Endothelial cell of umbilical vein (primary cell): ENCODE data around the gene CUBN. TPM values are rescaled to one million over a fixed set of nuclear protein-coding genes. Genes with fewer than 3 reads are reported as not detected.

Experiments used
- BruUV-seq: library from RNA; stranded (reverse); fragments of 400-500 nt; replicated peaks from 2 replicates; lab custom pipeline; 2021; lab: Mats Ljungman, UMichigan
- CTCF ChIA-PET: fragments of 300-600, 350-600 bp; sonication (Branson Sonifier 250); formaldehyde crosslinking; loops from one replicate; lab custom pipeline; 2021; ENCODE audit warnings: antibody characterized with exemption, inconsistent platforms; lab: Charles Lee
- POLR2A ChIA-PET: fragments of 300-600, 350-600 bp; sonication (Branson Sonifier 250); formaldehyde crosslinking; loops from one replicate; lab custom pipeline; 2021; ENCODE audit warnings: antibody characterized with exemption, inconsistent platforms; lab: Charles Lee
- DNase-seq: peaks from one replicate; pipeline ENCODE4 v3.0.0-alpha.2; 2011; ENCODE audit warnings: low read depth, low spot score
- FAIRE-seq: peaks from 2 replicates; lab custom pipeline; 2011; peaks lifted over from hg19 to GRCh38; lab: Jason Lieb, UNC
- H2AFZ ChIP-seq: 2 replicates; pipeline ENCODE4 v1.6.0; 2012; ENCODE audit warnings: low read depth, low read length, control low read depth, inconsistent platforms
- H3K27ac ChIP-seq: 2 replicates; pipeline ENCODE4 v1.5.1; 2011; ENCODE audit warnings: low read depth, mild to moderate bottlenecking, control low read depth, low read length, moderate library complexity; ENCODE audit not compliant: insufficient read depth
- H3K27me3 ChIP-seq, 2 experiments: 2 replicates each; pipeline versions ENCODE4 v1.6.0 to v1.6.1; 2011; ENCODE audit warnings: low read length in 2 of 2, mixed read lengths in 1 of 2; ENCODE audit not compliant: control insufficient read depth in 2 of 2, insufficient read depth in 2 of 2
- H3K36me3 ChIP-seq, 2 experiments: 2 replicates in 1 of 2; 3 replicates in 1 of 2; pipeline ENCODE4 v1.5.1; 2011; ENCODE audit warnings: low read length in 2 of 2, mild to moderate bottlenecking in 1 of 2, moderate library complexity in 1 of 2; ENCODE audit not compliant: control insufficient read depth in 2 of 2, insufficient read depth in 2 of 2; ENCODE audit errors: extremely low read depth in 1 of 2
- H3K4me1 ChIP-seq: 3 replicates; pipeline ENCODE4 v1.5.1; 2011; ENCODE audit warnings: mild to moderate bottlenecking, low read length; ENCODE audit not compliant: control insufficient read depth, insufficient read depth; ENCODE audit errors: extremely low read depth
- H3K4me2 ChIP-seq: 2 replicates; pipeline ENCODE4 v1.6.1; 2011; ENCODE audit warnings: low read length, control low read depth, mixed read lengths; ENCODE audit not compliant: insufficient read depth
- H3K4me3 ChIP-seq, 3 experiments: fragments of 200-600 bp in 1 of 3; sonication (generic), shearing (Covaris generic) in 1 of 3; replicated peaks in 1 of 3; 2 replicates each; pipeline ENCODE4 v1.5.1; 2011 to 2016; ENCODE audit warnings: control low read depth in 3 of 3, low read length in 3 of 3, mild to moderate bottlenecking in 2 of 3, inconsistent platforms in 1 of 3, low read depth in 1 of 3, moderate library complexity in 1 of 3; ENCODE audit not compliant: insufficient read depth in 1 of 3
- H3K79me2 ChIP-seq: 2 replicates; pipeline ENCODE4 v1.6.0; 2012; ENCODE audit warnings: low read length, inconsistent platforms; ENCODE audit not compliant: control insufficient read depth, insufficient read depth
- H3K9ac ChIP-seq: replicated peaks from 2 replicates; pipeline ENCODE3; 2011; ENCODE audit warnings: low read length, control low read depth; ENCODE audit not compliant: insufficient read depth; ENCODE audit errors: extremely low read depth
- H3K9me1 ChIP-seq: replicated peaks from 3 replicates; pipeline ENCODE4 v1.6.0; 2011; ENCODE audit warnings: mild to moderate bottlenecking, low read length; ENCODE audit not compliant: control insufficient read depth, insufficient read depth; ENCODE audit errors: extremely low read depth
- H3K9me3 ChIP-seq: replicated peaks from 2 replicates; pipeline ENCODE4 v1.5.1; 2012; ENCODE audit warnings: low read length, inconsistent platforms; ENCODE audit not compliant: control insufficient read depth, insufficient read depth
- H4K20me1 ChIP-seq: replicated peaks from 2 replicates; pipeline ENCODE3; 2011; ENCODE audit warnings: mild to moderate bottlenecking, low read length; ENCODE audit not compliant: control insufficient read depth, insufficient read depth; ENCODE audit errors: extremely low read depth
- EZH2 ChIP-seq: IDR thresholded peaks from 2 replicates; pipeline ENCODE4 v1.6.1; 2012; ENCODE audit warnings: borderline replicate concordance, low read depth, mild to moderate bottlenecking, moderate library complexity, low read length, inconsistent platforms; ENCODE audit not compliant: severe bottlenecking
- FOS ChIP-seq: IDR thresholded peaks from 2 replicates; pipeline ENCODE4 v1.6.1; 2011; ENCODE audit warnings: mild to moderate bottlenecking, low read length, moderate library complexity, borderline replicate concordance; ENCODE audit not compliant: insufficient read depth
- GATA2 ChIP-seq: IDR thresholded peaks from 2 replicates; pipeline ENCODE4 v1.7.0; 2011; ENCODE audit warnings: low read depth, mild to moderate bottlenecking, moderate library complexity, mixed read lengths, low read length; ENCODE audit not compliant: insufficient read length, insufficient read depth
- JUN ChIP-seq: IDR thresholded peaks from 2 replicates; pipeline ENCODE4 v1.6.1; 2011; ENCODE audit warnings: borderline replicate concordance, low read depth; ENCODE audit not compliant: insufficient read length, insufficient read depth
- MAX ChIP-seq: IDR thresholded peaks from 2 replicates; pipeline ENCODE4 v1.6.1; 2011; ENCODE audit not compliant: insufficient read depth, insufficient read length
- MYC ChIP-seq: IDR thresholded peaks from one replicate; pipeline ENCODE4 v1.6.1; 2011; ENCODE audit warnings: mild to moderate bottlenecking, low read depth, low read length
- POLR2A ChIP-seq: IDR thresholded peaks from 2 replicates; pipeline ENCODE4 v1.6.1; 2012; ENCODE audit warnings: low read depth, mild to moderate bottlenecking, control low read depth, low read length
- POLR2AphosphoS5 ChIP-seq: IDR thresholded peaks from 2 replicates; pipeline ENCODE4 v1.6.1; 2012; ENCODE audit warnings: low read depth, mild to moderate bottlenecking, control low read depth, low read length, moderate library complexity; ENCODE audit not compliant: insufficient read depth
- dilution Hi-C: fragments of 300-500 bp; cut with MboI; formaldehyde crosslinking; loops from one replicate; pipeline ENCODE4 v1.15.0; 2019; ENCODE audit warnings: low sequenced_read_pairs; ENCODE audit not compliant: extremely low pct_ligation_motif_present
- intact Hi-C: fragments of 100-400 bp; cut with micrococcal nuclease; formaldehyde crosslinking; loops from one replicate; pipeline ENCODE4 v1.10.0; 2022
- polyA plus RNA-seq, 4 experiments: library from polyadenylated mRNA; depleted of rRNA in 3 of 4; stranded (reverse) in 3 of 4; unstranded in 1 of 4; fragments of >200 nt; gene quantifications; 2 replicates each; pipeline versions ENCODE4 v1.2.1 to v1.2.3, GENCODE V29; 2011 to 2012; ENCODE audit warnings: missing spikeins in 1 of 4
- total RNA-seq: library from RNA; stranded (reverse); gene quantifications from 2 replicates; pipeline ENCODE4 v1.2.3, GENCODE V29; 2021
- TF ChIP-seq, protein P1 (sequence below), 2 donors: IDR thresholded peaks; 1 replicate in 1 of 2; 2 replicates in 1 of 2; pipeline ENCODE4 v1.5.1; 2011; ENCODE audit warnings: low read length in 2 of 2, mild to moderate bottlenecking in 2 of 2, moderate library complexity in 2 of 2, control low read depth in 1 of 2, inconsistent platforms in 1 of 2, low read depth in 1 of 2; ENCODE audit not compliant: insufficient read depth in 1 of 2; ENCODE audit errors: extremely low read depth in 1 of 2

CUBN gene
- total and polyA plus RNA-seq, 2 donors (not counting 3 experiments of a cell fraction or from before 2014, with no cell fraction given): 2.7 to 4.6 TPM

DNA sequence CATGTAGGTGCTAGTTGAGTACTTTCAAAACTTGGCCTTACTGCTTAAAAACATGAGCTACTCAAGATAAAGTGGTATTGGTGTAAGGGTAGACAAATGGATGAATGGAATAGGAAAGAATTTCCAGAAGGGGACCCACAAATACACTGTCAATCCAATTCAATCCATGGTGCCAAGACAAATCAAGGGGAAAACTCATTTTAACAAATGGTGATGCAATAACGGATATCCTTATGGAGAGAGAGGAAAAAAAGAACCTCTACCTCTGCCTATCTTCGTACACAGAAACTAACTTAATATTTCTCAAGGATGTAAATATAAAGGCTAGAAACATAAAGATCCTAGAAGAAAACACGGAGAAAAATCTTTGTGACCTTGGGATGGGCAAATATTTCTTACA is 188.5 kb downstream of the CUBN start:
- H3K4me2 ChIP-seq: no peak overlapping the region

More for the DNA sequence above, 188.5 kb downstream of the CUBN start:
- no TSS peak for BruUV-seq
- POLR2A ChIA-PET: no interaction called here
- no peak overlapping the region for H3K4me3 ChIP-seq
- no peak overlapping the region for H3K9ac ChIP-seq
- no peaks in the 10 kb centered on the region for H3K79me2 ChIP-seq
- dilution Hi-C loops: no loop called here
- no peaks in the 10 kb centered on the region for H3K27me3 ChIP-seq
- FAIRE-seq (no peak), DNase-seq (no peak)
- CTCF ChIA-PET: no interaction called here
- no peaks in the 10 kb centered on the region for H3K9me3 ChIP-seq
- no peaks in the 10 kb centered on the region for H3K9me1 ChIP-seq
- H4K20me1 ChIP-seq: no peaks in the 10 kb centered on the region
- no peak overlapping the region for H2AFZ ChIP-seq
- peaks cover 20% of the 10 kb centered on the region for H3K4me1 ChIP-seq
- TF ChIP-seq JUN (no peak), MAX (no peak), POLR2AphosphoS5 (no peak), GATA2 (no peak), MYC (no peak), POLR2A (no peak), FOS (no peak), EZH2 (no peak)
- TF ChIP-seq, protein P1, sequence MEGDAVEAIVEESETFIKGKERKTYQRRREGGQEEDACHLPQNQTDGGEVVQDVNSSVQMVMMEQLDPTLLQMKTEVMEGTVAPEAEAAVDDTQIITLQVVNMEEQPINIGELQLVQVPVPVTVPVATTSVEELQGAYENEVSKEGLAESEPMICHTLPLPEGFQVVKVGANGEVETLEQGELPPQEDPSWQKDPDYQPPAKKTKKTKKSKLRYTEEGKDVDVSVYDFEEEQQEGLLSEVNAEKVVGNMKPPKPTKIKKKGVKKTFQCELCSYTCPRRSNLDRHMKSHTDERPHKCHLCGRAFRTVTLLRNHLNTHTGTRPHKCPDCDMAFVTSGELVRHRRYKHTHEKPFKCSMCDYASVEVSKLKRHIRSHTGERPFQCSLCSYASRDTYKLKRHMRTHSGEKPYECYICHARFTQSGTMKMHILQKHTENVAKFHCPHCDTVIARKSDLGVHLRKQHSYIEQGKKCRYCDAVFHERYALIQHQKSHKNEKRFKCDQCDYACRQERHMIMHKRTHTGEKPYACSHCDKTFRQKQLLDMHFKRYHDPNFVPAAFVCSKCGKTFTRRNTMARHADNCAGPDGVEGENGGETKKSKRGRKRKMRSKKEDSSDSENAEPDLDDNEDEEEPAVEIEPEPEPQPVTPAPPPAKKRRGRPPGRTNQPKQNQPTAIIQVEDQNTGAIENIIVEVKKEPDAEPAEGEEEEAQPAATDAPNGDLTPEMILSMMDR (IDR thresholded peaks at IDR 0.05; ENCODE audit: extremely low read depth in 1 of 2, insufficient read depth in 1 of 2, low read depth in 1 of 2, low read length in 2 of 2): no peak
- H3K36me3 ChIP-seq: no peaks in the 10 kb centered on the region
- no peak overlapping the region for H3K27ac ChIP-seq
- intact Hi-C loops: no loop called here
